HG03103 (cell line): ENCODE measurements around the gene NFKBIE.

Experiments
- ATAC-seq: cut with Tn5 transposase; IDR thresholded peaks from one replicate; pipeline ENCODE4 v1.9.1; 2021; ENCODE audit warnings: low read depth; ENCODE audit not compliant: unreplicated experiment

Gene NFKBIE

DNA sequence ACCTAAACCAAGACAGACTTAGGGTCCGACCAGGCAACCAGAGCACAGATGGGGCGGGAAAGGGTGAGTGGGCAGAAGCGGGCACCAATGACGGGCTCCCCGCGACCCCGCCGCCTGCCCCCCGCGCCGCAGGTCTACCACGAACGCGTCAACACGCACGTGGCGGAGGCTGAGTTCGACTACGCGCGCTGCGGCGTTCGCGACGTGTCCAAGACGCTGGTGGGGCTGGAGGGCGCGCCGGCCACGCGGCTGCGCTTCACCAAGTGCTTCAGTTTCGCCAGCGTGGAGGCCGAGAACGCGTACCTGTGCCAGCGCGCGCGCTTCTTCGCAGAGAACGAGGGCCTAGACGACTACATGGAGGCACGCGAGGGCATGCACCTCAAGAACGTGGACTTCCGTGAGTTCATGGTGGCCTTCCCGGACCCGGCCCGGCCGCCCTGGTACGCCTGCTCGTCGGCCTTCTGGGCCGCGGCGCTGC is 10.0 kb upstream of the NFKBIE start:
- no peak for ATAC-seq

DNA sequence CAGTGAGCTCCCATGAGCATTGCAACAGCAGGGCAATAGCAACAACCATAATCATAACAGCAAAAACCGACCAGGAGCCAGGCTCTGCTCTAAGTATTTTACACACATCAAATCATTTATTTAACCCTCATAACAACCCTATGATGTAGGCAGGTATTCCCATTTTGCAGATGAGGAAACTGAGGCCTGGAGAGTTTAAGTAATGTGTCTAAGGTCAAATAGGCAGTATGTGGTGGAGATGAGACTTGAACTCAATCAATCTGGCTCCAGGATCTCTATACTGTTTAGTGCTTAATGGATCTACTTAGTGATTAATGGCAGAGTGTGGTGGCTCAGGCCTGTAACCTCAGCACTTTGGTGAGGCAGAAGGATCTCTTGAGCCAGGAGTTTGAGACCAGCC is 8.3 kb upstream of the NFKBIE start:
- ATAC-seq: no peak

DNA sequence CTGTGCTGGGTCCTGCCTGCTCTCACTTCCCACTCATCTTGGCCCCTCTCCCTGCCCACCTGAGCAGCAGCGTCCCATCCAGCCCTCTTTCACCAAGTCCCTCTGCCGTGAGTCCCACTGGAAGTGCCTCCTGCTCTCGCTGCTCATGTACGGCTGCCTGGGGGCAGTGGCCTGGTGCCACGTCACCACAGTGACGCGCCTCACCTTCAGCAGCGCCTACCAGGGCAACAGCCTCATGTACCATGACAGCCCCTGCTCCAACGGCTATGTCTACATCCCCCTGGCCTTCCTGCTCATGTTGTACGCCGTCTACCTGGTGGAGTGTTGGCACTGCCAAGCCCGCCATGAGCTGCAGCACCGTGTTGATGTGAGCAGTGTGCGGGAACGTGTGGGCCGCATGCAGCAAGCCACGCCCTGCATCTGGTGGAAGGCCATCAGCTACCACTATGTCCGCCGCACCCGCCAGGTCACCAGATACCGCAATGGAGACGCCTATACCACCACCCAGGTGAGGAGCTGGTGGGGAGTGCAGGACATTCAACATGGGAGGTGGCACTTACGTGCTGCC is 7.7 kb upstream of the NFKBIE start:
- no peak for ATAC-seq

DNA sequence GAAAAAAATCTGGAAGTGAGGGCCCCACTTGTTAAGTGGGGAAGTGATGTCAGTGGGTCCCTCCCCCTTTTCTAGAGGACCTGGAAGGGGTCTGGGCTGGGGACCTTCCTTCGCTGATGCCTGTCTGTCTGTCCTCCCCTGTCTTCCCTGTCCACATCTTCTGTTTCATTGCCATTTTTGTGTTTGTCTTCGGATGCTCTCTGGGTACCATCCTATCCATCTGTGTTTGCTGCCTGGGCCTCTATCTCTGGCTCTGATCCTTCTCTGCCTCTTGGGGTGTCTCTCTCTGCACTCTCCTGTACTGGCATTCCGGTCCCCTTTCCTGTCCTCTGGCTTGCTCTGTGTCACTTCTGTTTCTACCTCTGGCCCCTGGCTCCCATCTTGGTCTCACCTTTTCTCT is 7.2 kb upstream of the NFKBIE start:
- no peak for ATAC-seq

DNA sequence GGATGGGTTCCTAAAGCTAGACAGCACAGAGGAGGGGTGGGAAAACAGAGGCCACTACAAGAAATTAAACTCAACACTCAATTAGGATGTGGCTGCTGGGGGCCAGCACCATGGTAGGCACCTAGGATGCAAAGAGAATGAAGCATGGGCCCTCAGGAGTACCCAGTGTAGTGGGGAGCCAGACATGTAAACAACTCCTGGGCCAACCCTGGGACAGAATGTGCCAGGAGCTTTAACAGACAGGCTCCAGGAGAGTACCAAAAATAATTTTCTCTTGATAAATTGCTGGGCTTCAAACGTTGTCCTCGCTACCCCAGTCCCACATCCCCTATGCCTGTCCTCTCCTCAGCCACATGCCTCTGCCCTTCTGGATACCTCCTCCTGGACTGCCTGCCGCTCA is 6.6 kb upstream of the NFKBIE start:
- no peak for ATAC-seq

DNA sequence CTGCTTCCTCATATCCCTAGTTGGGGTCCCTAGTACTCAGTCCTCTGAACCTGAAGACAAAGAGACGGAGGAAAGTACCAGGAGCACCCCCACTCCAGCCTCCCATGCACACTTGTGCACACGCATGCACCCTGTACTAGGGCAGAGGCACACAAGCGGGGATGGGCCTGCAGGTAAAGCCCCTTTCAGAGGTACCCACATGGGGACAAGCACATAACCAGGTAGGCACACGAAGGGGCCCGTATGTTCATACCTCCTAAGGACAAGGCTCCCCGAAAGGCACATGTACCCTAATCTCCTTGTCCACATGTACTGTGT is 6.0 kb upstream of the NFKBIE start:
- no peak for ATAC-seq

DNA sequence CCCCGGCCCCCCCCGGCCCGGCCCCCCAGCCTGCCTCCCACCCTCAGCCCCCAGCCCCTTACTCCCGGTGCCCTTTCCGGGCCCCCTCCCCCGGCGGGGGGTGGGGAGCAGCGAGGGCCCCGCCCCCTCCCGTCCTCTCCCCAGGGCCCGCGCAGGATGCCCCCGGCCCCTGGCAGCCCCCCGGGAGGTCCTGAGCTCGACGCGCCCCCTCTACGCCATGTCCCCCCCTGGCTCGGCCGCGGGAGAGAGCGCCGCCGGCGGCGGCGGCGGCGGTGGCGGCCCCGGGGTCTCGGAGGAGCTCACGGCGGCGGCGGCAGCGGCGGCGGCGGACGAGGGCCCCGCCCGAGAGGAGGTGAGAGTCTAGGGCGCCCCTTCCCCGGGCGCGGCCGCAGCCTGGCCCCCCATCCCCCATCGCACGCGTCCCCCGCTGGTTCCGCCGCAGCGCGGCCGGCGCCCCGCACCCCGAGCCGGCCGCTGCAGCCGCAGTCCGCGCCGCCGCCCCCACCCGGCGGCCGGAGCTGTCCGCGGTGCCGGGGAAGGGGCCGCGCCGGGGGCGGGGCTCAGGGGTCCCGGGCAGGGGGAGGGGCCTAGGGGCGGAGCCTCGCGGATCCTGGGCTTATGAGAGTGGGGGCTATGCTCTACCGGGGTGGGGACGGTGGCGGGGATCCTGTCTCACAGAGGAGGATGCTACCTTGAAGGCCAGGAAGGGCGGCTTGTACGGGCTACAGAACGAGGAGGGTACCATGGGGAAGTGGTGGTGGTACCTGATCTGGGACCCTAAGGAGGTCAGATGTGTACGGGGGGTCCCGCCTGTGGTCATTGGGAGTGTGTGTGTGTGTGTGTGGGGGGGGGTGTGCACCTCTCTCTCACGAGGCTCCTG is 5.4 kb upstream of the NFKBIE start:
- ATAC-seq: no peak

DNA sequence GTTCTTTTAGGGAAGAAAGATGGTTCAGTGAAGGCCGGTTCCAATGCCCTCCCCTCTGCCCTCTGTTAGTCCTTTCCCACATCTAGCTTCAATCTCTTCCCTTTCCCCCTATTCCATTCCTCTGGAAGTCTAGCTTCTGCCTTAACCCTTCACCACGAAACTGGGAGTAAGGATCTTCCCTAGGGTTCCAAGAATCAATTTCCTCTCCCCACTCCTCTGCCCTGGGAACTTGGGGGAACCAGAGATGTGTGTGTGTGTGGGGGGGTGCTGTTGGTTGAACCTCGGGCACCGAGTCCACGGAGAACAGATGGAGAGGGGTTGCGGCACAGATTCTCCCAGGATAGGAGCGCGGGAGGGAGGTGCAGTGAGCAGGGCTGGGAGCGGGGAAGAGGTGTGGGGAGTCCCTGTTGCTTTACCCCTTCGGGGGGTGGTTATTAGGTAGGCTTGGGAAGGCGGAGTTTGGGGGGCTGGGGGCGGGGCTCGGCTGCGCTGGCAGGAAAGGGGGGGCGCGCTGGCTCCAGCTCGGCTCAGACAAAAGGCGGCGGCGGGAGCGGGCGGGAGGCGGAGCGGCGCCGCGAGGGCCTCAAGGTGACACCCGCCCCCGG is 4.7 kb upstream of the NFKBIE start, which contains the start of gene TMEM151B:
TSS of gene TMEM151B (plus strand) at position 530 of the 605 bp plus-strand sequence. CDS start 293 bp downstream, outside the sequence.
- no peak for ATAC-seq

DNA sequence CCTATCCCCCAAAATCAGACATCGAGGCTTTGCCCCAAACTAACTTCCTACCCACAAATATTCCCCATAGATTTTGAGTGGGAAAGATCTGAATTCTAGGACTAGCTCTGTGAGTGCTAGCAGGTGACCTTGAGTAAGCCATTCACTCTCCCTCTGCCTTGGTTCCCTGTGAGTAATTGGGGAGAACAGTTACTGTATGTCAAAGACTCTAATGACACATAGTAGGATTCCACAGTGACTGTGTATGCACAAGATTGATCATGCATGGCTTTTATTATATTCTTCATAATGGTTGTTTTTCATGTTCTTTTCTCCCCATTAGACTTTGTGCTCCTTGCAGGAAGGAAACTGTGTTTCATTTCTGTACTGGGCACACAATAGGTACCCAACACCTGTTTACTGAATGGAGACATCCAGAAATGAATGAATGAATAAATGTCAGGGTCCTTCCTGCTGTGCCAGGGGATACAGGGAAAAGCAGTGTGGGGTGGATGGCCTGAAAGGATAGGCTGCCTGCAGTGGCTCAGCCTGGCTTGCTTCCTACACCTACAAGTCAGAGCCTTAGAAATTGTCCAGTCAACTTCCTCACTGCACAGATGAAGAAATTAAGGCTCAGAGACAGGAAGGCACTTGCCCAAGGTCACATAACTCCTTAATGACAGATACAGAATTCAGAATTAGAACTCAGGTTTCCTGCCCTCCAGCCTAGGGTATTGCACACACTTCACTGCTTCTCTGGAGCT is 4.0 kb upstream of the NFKBIE start:
- ATAC-seq: no peak

DNA sequence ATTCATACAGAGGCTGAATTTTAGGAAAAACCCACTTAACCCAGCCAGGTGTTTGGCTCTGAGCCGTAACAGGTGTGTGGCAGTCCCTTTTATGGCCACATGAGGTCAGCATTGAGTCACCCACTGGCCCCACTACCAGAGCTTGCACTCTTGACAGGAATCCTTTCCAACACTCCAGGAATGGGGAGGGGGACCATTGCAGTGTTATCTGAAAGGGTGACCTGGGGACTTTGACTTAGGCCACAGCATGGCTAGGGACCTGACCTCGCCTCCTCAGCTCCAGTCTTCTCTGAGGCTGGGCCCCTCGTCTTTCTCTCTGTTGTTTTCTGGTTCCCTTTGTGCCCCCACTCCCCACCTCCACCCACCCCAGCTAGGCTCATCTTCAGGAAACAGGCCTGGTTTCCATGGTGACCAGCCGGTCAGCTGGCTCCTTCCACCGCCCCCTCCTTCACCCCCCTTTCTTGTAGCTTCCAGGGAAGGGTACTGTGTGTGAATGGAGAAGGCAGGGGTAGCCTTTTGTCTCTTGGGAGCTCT is 2.8 kb upstream of the NFKBIE start:
- ATAC-seq: no peak

DNA sequence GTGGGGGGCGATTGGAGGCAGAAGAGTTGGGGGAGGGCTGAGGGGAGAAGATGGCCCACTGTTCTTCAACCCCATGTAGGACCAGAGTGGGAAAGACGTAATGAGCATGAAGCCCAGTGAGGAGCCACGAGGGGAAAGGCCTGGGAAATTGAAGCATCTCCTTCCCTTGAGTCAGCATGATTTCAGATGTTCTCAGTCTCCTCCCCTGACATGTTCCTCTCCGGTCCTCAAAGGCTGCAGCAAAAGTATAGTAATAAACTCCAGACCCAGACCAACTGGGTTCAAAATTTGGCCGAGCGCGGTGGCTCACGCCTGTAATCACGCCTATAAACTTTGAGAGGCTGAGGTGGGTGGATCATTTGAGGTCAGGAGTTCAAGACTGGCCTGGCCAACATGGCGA is 1.9 kb upstream of the NFKBIE start:
- ATAC-seq: no peak

DNA sequence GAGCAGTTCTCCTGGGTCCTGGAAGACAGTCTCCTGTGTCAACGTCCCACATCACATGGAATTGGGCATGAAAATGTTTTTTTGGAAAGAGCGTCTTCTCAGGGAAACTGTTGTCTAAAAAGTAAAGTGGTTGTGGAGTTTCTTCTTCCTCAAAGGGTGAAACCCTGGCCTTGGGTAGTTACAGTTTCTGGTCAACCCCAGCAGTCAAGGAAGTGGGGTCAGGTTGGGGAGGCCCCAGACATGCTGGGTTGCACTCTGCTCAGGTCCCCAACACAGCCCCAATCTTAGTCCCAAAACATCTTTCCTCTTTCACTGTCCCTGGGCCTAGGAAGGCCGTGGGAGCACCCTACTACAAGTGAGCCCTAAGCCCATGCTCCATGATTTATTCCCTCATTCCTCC is 996 bp upstream of the NFKBIE start:
- ATAC-seq: no peak

DNA sequence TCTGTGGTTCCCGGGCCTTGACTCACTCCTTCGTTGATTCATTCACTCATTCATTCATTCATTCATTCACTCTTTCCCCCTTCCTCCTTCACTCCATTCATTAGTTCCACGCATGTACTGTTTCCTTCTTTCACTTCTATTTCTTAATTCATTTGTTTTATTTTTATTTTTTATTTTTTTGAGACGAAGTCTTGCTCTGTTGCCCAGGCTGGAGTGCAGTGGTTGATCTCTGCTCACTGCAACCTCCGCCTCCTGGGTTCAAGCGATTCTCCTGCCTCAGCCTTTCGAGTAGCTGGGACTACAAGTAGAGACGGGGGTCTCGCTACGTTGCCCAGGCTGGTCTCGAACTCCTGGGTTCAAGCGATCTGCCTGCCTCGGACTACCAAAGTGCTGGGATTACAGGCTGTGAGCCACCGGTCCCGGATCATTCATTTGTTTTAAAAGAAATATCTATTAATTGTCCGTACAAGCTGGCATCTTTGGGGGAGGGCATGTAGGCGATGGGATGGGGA is 427 bp upstream of the NFKBIE start:
- ATAC-seq: no peak

DNA sequence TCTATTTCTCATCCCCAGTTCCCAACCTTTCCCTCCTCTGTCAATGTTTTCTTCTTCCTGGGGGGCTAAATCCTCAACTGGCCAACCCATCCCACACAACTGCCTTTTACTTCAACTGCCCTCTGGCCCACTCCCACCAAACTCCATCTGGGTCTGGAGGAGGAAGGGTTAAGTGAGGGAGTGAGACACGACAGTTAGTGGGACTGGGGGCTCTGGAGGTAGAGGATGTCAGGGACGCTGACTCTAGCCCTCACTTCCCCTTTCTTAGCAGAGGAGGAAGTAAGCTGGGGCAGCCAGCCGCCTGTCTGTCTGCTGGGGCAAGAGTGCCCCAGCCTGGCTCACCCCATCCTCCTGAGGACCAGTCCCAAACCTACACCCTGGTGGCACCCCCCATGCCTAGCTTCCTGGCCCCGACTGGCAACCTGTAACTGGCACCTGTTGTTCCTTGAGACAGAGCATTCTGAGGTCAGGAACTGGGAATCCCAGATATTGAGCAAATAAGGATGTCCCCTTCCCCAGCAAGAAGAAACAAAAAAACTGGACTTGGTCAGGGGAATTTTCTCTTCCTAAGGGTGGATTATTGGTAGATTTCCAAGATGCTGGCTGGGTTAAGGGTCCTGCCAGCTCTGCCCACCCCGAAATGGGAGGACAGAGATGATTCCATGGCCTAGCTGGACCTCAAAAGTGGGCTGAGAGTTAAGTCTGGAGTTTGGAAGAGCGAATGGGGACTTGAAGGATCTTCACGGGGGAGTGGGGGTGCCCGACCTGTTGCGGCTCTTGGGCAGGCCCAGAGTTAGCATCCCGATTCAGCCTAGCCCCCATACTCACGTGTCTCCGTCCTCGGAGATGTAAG is 971 bp downstream of the NFKBIE start:
- ATAC-seq: no peak

DNA sequence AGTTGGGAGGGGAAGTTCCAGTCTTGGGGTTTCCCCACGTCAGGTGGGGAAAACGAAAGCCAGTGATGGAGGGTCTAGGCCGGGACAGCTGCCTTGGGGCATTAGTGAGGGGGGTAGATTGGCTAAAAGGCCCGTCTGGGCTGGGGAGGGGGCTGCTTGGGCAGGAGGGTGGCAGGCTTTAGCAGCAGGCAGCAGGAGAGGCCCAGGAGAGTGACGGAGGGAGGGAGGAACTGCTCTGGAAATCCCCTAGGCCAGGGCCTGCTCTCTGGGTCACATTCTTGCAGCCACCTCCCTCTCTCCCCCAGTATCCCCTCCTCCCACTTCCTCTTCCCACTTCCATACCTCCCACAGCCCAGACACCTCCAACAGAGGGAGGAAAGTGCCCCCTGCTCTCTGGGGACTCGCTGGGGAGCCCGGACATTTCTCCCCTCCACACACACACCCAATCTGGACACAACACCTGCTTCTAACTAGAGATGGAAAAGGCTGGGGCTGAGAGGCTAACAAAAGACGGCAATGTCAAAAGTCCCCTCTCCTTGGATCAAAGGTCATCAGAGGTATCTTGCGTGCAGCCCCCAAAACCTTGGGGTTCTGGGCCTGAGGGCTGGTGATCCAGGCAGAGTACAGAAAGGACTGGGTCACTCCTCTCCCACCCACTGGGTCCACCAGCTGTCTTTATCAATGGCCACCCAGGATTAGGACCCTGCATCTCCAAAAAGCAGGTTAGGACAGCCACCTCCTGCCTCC is 1.8 kb downstream of the NFKBIE start:
- no peak for ATAC-seq

DNA sequence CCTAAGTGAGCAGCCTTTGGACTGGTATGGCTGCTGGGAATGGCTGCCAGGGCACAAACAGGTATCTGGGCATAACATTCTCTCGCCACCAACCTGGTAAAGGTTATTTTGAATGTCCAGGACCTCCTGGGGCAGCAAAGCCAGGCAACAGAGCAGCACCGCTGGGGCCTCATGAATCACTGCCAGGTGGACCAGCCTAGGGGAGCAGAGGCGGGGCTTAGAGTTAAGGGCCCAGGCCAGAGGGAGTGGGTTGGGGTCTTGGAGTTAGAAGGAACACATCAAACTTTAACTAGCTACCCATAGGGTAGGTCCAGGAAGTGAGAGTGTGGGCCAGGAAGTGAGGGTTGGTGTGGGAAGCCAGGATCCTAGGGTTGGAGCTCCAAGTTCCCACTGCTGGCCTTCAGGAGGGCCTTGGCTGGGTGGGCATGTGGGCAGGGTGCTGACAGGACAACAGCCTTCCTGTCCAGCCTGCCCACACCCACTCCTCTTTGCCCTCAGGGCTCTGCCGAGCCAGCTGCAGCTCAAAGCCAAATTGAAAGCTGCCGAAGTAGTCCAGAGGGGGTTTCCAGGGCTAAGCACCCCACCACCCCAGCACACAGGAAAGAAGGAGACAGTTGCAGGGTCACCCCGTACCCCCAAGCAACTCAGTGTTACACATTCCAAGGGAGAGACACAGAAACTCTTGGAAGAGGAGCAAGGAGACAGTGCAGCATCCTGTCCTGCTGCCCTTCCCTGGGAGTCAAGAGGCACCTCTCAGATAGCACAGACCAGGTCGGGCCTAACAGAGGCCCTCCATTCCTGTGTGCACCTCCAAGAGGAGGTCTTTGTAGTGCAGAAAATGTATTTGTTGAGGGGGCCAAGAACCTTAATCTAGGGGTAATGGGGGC is 2.6 kb downstream of the NFKBIE start:
- no peak for ATAC-seq

DNA sequence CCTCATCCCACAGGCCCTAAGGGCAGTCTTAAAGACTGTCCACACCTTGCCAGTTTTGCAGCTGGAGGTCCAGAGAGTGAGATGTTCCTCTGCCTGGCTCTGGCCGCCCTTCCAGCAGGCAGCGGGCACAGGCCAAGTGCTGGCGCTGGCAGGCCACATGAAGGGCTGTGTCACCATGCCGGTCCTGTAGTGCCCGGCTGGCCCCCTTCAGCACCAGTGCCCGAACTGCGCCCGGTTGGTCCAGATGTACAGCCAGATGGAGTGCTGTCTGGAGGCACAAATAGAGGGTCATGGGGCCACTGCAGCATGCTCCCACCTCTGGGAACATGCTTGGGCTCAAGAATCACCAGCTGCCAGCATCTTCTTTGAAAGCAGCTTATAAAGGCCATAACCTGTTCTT is 3.8 kb downstream of the NFKBIE start:
- no peak for ATAC-seq
